ENCODE measurements around the gene STARD9.
A peak's percentile ranks its signal among the peaks of the same experiment; 100 is the strongest.

Gene STARD9

GRCh38 chr15:42692997-42693396, 117.6 kb downstream of the STARD9 start:
- no peak overlapping the region for H3K4me3 ChIP-seq (replicated peaks; ENCODE audit: low read depth, low read length)
- TF ChIP-seq CTCF (IDR thresholded peaks at IDR 0.05; ENCODE audit: low read length, missing control alignments), result no peak

DNA sequence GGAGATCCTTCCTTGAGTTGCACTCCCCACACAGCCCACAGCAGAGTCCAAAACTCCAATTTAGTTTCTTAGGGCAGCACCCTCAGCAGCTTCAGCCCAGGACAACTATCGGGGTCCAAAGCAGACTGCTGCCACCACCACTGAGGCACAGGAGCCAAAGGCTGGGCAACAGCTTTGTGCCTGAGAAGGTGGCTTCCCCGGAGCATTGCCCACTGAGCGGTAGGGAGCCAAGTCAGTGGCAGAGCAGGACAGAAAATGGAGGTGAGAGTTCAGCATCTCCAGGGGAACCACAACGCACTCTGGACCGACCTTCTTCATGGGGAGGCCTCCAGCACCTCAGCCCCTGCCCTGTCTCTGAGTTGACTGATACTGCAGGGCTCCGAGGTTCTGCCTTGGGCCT, 118.1 kb downstream of the STARD9 start:
- DNase-seq (ENCODE audit: low read depth), result no peak
- no peak for TF ChIP-seq CTCF (IDR thresholded peaks at IDR 0.05; ENCODE audit: low read length, missing control alignments)

More at GRCh38 chr15:42692997-42693396, 117.6 kb downstream of the STARD9 start:
- DNase-seq (ENCODE audit: low read depth), result no peak

DNA sequence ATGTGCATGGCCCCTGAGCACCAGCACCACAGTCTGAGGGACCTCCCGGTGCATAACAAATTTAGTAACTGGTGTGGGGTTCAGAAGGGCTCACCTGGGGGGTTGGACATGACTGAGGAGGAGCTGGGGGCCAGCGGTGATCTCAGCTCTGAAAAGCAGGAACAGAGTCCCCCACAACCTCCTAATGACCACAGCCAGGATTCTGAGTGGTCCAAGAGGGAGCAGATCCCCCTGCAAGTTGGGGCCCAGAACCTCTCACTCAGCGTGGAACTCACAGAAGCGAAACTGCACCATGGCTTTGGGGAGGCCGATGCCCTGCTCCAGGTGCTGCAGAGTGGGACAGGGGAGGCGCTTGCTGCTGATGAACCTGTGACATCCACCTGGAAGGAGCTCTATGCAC, 118.5 kb downstream of the STARD9 start:
- no peak for TF ChIP-seq CTCF (IDR thresholded peaks at IDR 0.05; ENCODE audit: low read length, missing control alignments)
- no peak overlapping the region for H3K4me3 ChIP-seq (replicated peaks; ENCODE audit: low read depth, low read length)
- DNase-seq (ENCODE audit: low read depth), result no peak

More for the DNA sequence above, 118.1 kb downstream of the STARD9 start:
- H3K4me3 ChIP-seq (replicated peaks; ENCODE audit: low read depth, low read length), result no peak overlapping the region

- no peak for TF ChIP-seq CTCF (IDR thresholded peaks at IDR 0.05; ENCODE audit: low read length, missing control alignments)
- no peak for DNase-seq (ENCODE audit: low read depth)
- no peak overlapping the region for H3K4me3 ChIP-seq (replicated peaks; ENCODE audit: low read depth, low read length)
Observed at GRCh38 chr15:42694398-42694797, 119.0 kb downstream of the STARD9 start.

GRCh38 chr15:42695527-42696071, 120.2 kb downstream of the STARD9 start:
- no peak for TF ChIP-seq CTCF (IDR thresholded peaks at IDR 0.05; ENCODE audit: low read length, missing control alignments)
- DNase-seq (ENCODE audit: low read depth), result no peak
- no peak overlapping the region for H3K4me3 ChIP-seq (replicated peaks; ENCODE audit: low read depth, low read length)

GRCh38 chr15:42696626-42697025, 121.2 kb downstream of the STARD9 start:
- TF ChIP-seq CTCF (IDR thresholded peaks at IDR 0.05; ENCODE audit: low read length, missing control alignments), result no peak
- no peak for DNase-seq (ENCODE audit: low read depth)
- no peak overlapping the region for H3K4me3 ChIP-seq (replicated peaks; ENCODE audit: low read depth, low read length)

DNA sequence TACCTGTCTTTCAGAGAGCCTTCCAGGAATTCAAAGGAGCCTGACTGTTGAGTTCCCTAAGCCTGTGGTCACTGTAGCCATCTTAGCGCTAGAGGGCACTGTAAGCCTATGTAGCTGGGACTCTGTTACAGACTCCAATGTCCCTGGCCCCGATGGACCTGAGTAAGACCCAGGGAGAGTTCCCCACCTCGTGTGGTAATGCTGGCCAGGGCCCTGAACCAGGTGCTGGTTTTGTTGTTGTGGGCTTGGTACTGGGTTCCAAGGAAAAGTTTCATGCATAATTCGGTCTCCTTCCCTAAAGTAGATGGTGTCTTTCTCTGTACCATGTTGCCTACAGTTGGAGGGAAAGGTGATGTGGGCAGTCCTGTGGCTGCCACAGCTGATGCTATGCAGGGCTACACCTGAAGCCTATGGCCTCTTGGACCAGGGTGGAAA, 129.1 kb downstream of the STARD9 start:
- DNase-seq (ENCODE audit: low read depth), result peak; percentile 83
- peak; percentile 96 for TF ChIP-seq CTCF (IDR thresholded peaks at IDR 0.05; ENCODE audit: low read length, missing control alignments)
- H3K4me3 ChIP-seq (replicated peaks; ENCODE audit: low read depth, low read length), result no peak overlapping the region

Data from fibroblast of pulmonary artery (primary cell).